ENCODE measurements around the gene ZP1.

GRCh38 chr11:60919956-60920355 is 52.6 kb downstream of the ZP1 start:
- no peak for TF ChIP-seq YY1 (IDR thresholded peaks at IDR 0.05; ENCODE audit: insufficient read depth, insufficient read length)
- TF ChIP-seq SUZ12 (IDR thresholded peaks at IDR 0.05; ENCODE audit: extremely low read depth, insufficient read depth, insufficient read length), result no peak
- TF ChIP-seq ZNF274 (IDR thresholded peaks at IDR 0.05; ENCODE audit: low read depth, low read length), result no peak
